Stimulated activated CD4-positive, alpha-beta T cell treated with anti-CD3 and anti-CD28 coated beads, Interleukin-12 subunit alpha, Interleukin-12 subunit beta, amount 100 ng/mL, for 4 hours (primary cell): ENCODE data around the gene FAM219B.
"Not testable (repeated sequence)": the region's sequence is repeated elsewhere in the genome, so short reads cannot be mapped to it uniquely, and the experiment has no call there.

Experiments
- DNase-seq: peaks from one replicate; pipeline ENCODE4 v3.0.0-alpha.2; 2020

FAM219B gene

DNA sequence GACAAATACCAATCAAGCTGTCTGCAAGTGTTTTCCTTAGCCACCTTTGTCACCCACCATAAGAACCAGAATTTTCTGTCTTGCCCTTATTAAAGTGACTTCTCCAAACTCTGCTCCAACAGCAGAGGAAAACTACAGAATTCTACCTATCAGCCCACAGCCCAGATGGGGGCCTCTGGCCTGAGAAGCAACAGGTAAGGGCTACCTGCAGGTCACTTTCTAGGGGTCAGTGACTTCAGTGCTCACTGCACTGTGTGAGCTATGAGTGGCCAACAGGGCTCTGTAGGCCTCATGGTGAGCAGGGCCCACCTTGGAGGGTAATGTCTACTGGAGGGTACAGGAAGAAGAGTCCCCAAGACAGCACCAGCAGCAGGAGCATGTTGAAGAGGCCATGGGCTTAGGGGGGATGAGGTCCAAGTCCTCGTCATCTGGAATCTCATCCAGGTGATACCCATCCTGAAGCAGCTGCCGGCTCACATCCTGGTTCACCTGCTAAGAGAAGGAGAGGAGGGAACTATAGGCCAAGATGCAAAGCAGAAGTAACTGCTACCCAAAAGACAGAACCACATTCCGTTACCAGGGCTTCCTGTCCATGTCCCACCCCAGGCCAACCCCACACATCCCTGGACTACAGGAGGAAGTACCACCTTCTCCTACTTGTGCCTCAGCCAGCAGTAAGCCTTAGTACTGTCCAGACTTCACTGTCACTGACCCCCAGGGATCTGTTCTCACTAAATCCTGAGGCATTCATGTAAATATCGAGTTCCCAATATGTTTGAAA is 4.2 kb downstream of the FAM219B start:
- no peak for DNase-seq

DNA sequence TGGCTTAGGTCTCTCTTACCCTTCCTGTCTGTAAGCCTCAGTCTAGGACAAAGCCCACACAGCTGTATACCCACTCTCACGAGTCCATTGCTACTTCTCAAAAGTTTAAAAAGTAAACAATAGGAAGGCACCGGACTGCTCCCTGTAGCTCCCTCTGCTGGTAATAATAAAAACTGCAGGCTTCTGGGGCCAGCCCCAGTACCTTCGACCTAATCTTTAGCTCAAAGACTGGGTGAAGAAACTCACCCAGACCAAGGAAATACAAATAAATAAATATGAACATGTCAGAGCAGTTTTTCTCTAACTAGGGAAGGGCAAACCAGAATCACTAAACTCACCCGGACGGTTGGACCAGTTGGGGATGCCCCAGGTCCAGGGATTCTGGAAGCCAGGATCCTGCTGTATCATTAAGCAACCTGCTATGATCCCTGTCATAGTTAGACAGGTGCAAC is 5.0 kb downstream of the FAM219B start:
- DNase-seq = peak; percentile 43

- DNase-seq = no peak
Measured at GRCh38 chr15:74897300-74897701, 9.3 kb downstream of the FAM219B start.

GRCh38 chr15:74896316-74896715 is 10.3 kb downstream of the FAM219B start:
- no peak for DNase-seq

GRCh38 chr15:74895830-74896229 is 10.8 kb downstream of the FAM219B start:
- DNase-seq = no peak

- not testable (repeated sequence) for DNase-seq
Measured at GRCh38 chr15:74894383-74894782, 12.3 kb downstream of the FAM219B start.

GRCh38 chr15:74893627-74894026 is 13.0 kb downstream of the FAM219B start:
- no peak for DNase-seq

DNA sequence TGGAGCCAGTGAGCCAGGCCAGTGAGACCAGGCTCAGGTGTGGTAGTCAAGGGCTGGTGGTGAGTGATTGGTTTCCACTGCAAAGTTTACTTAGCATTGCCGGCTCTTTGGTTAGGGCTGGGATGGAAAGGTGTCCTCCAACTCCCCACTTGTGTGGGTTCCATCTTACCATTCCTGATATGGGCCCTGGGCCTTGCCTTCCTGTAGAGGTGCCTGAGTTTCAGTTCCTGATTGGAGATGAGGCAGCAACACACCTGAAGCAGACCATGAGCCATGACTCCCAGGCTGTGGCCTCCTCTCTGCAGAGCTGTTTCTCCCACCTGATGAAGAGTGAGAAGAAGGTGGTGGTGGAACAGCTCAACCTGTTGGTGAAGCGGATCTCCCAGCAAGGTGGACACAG is 13.7 kb downstream of the FAM219B start:
- no peak for DNase-seq

GRCh38 chr15:74892313-74892712 is 14.3 kb downstream of the FAM219B start:
- DNase-seq = no peak

- DNase-seq = no peak
Measured at GRCh38 chr15:74891469-74891868, 15.2 kb downstream of the FAM219B start.

- DNase-seq = no peak
Measured at GRCh38 chr15:74890665-74890960, 16.0 kb downstream of the FAM219B start.

GRCh38 chr15:74889883-74890664 is 16.6 kb downstream of the FAM219B start, which contains the start of gene MPI:
MPI (plus strand) TSS chr15:74890042; CDS start chr15:74890074, 32 bp downstream.
- DNase-seq = peak; percentile 85

- no peak for DNase-seq
Measured at GRCh38 chr15:74889390-74889882, 17.2 kb downstream of the FAM219B start.

GRCh38 chr15:74888716-74889115 is 17.9 kb downstream of the FAM219B start:
- DNase-seq = no peak

DNA sequence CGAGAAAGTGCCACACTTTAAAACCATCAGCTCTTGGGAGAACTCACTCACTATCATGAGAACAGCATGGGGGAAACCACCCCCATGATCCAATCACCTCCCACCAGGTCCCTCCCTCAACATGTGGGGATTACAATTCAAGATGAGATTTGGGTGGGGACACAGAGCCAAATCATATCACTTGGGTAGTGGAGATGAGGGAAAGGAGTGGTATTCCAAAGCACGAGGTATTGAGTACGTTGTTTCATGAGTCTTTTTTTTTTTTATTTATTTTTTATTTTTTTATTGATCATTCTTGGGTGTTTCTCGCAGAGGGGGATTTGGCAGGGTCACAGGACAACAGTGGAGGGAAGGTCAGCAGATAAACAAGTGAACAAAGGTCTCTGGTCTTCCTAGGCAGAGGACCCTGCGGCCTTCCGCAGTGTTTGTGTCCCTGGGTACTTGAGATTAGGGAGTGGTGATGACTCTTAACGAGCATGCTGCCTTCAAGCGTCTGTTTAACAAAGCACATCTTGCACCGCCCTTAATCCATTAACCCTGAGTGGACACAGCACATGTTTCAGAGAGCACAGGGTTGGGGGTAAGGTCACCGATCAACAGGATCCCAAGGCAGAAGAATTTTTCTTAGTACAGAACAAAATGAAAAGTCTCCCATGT is 19.0 kb downstream of the FAM219B start:
- not testable (repeated sequence) for DNase-seq

GRCh38 chr15:74885461-74885860 is 21.2 kb downstream of the FAM219B start:
- no peak for DNase-seq

- no peak for DNase-seq
Measured at GRCh38 chr15:74884428-74885223, 22.0 kb downstream of the FAM219B start.

DNA sequence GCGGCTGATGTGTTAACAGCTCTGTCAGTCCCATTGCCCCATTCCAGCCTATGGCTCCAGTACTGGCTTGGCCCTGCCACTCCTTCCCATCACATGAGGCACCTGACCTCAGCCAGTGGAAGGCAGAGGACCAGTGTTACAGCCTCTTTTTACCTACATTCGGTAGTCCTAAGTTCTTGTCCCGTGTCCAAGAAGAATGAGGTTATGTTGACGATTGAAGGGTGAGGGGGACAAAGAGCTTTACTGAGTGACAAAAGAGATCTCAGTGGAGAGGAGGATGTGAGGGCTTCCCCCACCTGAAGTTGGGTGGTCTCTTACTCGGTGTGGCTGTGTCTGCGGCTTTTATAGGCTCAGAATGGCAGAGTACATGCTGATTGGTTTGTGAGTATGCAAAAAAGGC is 24.1 kb downstream of the FAM219B start:
- DNase-seq = no peak

DNA sequence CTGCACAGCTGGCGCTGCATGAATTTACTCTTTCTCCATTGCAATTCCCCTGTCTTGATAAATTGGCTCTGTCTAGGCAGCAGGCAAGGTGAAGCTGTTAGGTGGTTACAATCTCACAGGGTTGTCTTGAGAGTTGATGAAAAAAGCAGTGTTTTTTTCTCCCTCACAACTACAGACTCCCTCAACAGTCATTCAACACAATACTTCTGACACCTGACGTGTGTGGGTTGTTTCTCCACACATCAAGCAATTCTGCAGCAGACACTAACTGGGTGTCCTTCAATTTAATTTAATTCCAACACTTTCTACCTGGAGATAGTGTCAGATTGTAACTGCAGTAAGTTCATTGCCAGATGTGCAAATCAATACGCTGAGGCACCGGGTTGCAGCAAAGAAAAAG is 28.4 kb downstream of the FAM219B start:
- DNase-seq = no peak

DNA sequence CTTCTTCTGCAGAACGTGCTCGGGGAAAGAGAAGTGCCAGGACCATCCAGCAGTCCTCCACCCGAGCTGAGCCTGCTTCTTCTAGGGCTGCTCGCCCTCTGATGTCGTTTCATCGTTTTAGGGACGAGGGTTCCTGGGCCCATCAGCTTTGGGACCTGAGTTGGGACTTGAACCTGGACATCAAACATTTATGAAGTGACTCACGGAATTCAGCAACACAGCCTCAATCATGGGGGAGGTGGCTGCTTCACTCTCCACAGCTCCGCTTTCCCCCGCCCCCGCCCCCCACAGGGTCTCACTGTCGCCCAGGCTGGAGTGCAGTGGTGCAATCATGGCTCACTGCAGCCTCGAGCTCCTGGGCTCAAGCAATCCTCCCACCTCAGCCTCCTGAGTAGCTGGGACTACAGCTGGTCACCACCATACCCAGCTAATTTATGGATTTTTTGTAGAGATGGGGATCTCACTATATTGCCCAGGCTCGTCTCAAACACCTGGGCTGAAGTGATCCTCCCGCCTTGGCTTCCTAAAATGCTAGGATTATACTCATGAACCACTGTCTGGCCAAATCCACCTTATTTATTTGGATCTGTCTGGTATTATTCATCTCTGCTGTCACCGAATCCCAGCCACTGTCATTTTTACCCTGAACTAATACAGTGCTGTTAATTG is 32.8 kb downstream of the FAM219B start:
- no peak for DNase-seq

DNA sequence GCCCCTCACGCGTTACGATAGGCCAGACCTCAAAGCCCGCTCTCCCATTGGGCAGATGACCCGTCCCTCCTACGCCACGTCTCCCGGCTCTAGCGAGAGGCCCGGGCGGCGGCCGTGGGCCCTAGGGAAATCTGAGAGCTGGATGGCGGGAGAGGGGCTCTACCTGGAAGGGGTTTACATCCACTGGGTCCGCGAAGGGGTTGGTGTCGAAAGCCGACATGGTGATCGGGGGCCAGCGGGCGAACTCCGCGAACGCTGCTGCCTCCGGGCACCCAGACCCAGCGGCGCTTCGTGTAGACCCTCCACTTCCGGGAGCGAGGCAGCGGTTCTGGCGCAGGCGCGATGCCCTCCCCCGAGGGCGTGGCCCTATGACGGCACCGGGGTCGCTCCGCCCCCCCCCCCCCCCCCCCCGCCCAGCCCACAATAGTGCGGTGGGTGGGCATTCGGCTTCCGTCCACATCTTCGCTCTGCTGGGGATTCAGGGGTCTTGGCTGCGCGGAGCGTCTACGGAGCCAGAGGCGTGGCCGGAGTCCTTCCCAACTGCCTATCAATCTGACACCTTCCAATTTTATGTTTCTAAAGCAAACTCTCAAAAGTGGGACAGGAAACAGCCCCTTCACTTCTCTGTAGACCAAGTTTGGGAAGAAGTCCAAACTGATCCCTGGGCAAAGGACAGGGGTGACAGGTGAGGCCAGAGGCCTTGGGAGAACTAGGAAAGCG is 33.5 kb downstream of the FAM219B start, which contains the start of gene SCAMP2:
SCAMP2 (minus strand) TSS at position 330 of the 720 bp plus-strand sequence; CDS start at position 220, 110 bp downstream.
- DNase-seq = peak; percentile 82
